OCI-LY1 (cell line): ENCODE measurements around the gene SUV39H1.

ENCODE experiments used
- H2AFZ ChIP-seq: fragments of 200-600 bp; sonication (generic), shearing (Covaris generic); 2 replicates; pipeline ENCODE4 v1.6.0; 2014; ENCODE audit warnings: antibody characterized with exemption, mild to moderate bottlenecking, low read length
- H3F3A ChIP-seq: fragments of 200-600 bp; sonication (generic), shearing (Covaris generic); 2 replicates; pipeline ENCODE4 v1.6.0; 2014; ENCODE audit warnings: mild to moderate bottlenecking, antibody characterized with exemption, low read length, moderate library complexity; ENCODE audit not compliant: insufficient read depth
- H3K27ac ChIP-seq: fragments of 200-600 bp; sonication (generic); 2 replicates; pipeline ENCODE4 v1.5.1; 2014; ENCODE audit warnings: low read length, mixed run types, mild to moderate bottlenecking, low read depth; ENCODE audit not compliant: poor library complexity, severe bottlenecking
- H3K27me3 ChIP-seq: fragments of 200-600 bp; sonication (generic); 2 replicates; pipeline ENCODE4 v1.6.0; 2014; ENCODE audit warnings: antibody characterized with exemption, mild to moderate bottlenecking, low read length, moderate library complexity; ENCODE audit not compliant: insufficient read depth
- H3K36me3 ChIP-seq: fragments of 200-600 bp; sonication (generic); 2 replicates; pipeline ENCODE4 v1.6.1; 2014; ENCODE audit warnings: mild to moderate bottlenecking, antibody characterized with exemption, low read length, moderate library complexity, mixed read lengths; ENCODE audit not compliant: insufficient read depth
- H3K4me1 ChIP-seq: fragments of 200-600 bp; sonication (generic); 2 replicates; pipeline ENCODE4 v1.5.1; 2014; ENCODE audit warnings: mild to moderate bottlenecking, low read length, moderate library complexity; ENCODE audit not compliant: insufficient read depth, severe bottlenecking
- H3K4me2 ChIP-seq: fragments of 200-600 bp; sonication (generic), shearing (Covaris generic); 2 replicates; pipeline ENCODE4 v1.6.1; 2014; ENCODE audit warnings: low read length
- H3K4me3 ChIP-seq: fragments of 200-600 bp; sonication (generic); 2 replicates; pipeline ENCODE4 v1.5.1; 2014; ENCODE audit warnings: low read length, low read depth, mild to moderate bottlenecking, mixed read lengths; ENCODE audit not compliant: poor library complexity, severe bottlenecking
- H3K79me2 ChIP-seq: fragments of 200-600 bp; shearing (Covaris generic); 2 replicates; pipeline ENCODE4 v1.6.1; 2016; ENCODE audit warnings: mixed run types, low read length, mixed read lengths; ENCODE audit not compliant: insufficient read depth
- H3K9ac ChIP-seq: fragments of 200-600 bp; sonication (generic), shearing (Covaris generic); 2 replicates; pipeline ENCODE4 v1.6.1; 2014; ENCODE audit warnings: mild to moderate bottlenecking, low read length, mixed read lengths
- H3K9me2 ChIP-seq: fragments of 200-600 bp; sonication (generic), shearing (Covaris generic); 2 replicates; pipeline ENCODE4 v1.6.1; 2014; ENCODE audit warnings: low read depth, mild to moderate bottlenecking, low read length, mixed read lengths
- H3K9me3 ChIP-seq: fragments of 200-600 bp; shearing (Covaris generic); 2 replicates; pipeline ENCODE4 v1.6.1; 2014; ENCODE audit warnings: low read length, mixed read lengths
- H4K20me1 ChIP-seq: fragments of 200-600 bp; sonication (generic), shearing (Covaris generic); 2 replicates; pipeline ENCODE4 v1.6.0; 2016; ENCODE audit warnings: mild to moderate bottlenecking, low read length; ENCODE audit not compliant: insufficient read depth
- CTCF ChIP-seq: fragments of 200-600 bp; sonication (generic), shearing (Covaris generic); IDR thresholded peaks from 2 replicates; pipeline ENCODE4 v1.5.1; 2017; ENCODE audit warnings: mild to moderate bottlenecking, antibody characterized with exemption, low read length, moderate library complexity, mixed read lengths
- EZH2 ChIP-seq: fragments of 200-600 bp; sonication (generic), shearing (Covaris generic); IDR thresholded peaks from 2 replicates; pipeline ENCODE4 v1.8.0; 2017; ENCODE audit warnings: borderline replicate concordance, mixed run types, mild to moderate bottlenecking, antibody characterized with exemption, low read length, moderate library complexity, mixed read lengths

SUV39H1 gene

GRCh38 chrX:48754238-48754637 lies 57.7 kb downstream of the SUV39H1 start:
- Histone ChIP-seq H4K20me1 (no peaks in the 10 kb centered on the region), H2AFZ (no peak overlapping the region), H3K4me2 (no peak overlapping the region), H3K4me1 (no peaks in the 10 kb centered on the region), H3K4me3 (no peak overlapping the region), H3F3A (no peaks in the 10 kb centered on the region), H3K79me2 (no peaks in the 10 kb centered on the region), H3K9me3 (no peaks in the 10 kb centered on the region), H3K9ac (no peak overlapping the region), H3K36me3 (no peaks in the 10 kb centered on the region), H3K9me2 (no peaks in the 10 kb centered on the region), H3K27ac (no peak overlapping the region), H3K27me3 (no peaks in the 10 kb centered on the region)
- TF ChIP-seq EZH2, result no peak
- TF ChIP-seq CTCF, result no peak
